GM12864 (cell line): ENCODE results near the gene BMP8A.

Experiments used
- DNase-seq: peaks from one replicate; pipeline ENCODE4 v3.0.0-alpha.2; 2011; ENCODE audit warnings: low read depth
- H3K4me3 ChIP-seq: 2 replicates; pipeline ENCODE4 v1.5.1; 2011; ENCODE audit warnings: mild to moderate bottlenecking, low read depth, low read length, control low read depth
- TF ChIP-seq, protein P1 (sequence below): IDR thresholded peaks from 2 replicates; pipeline ENCODE4 v1.5.1; 2011; ENCODE audit warnings: low read depth, mild to moderate bottlenecking, moderate library complexity, low read length, control low read depth, inconsistent platforms; ENCODE audit errors: missing control alignments

The BMP8A gene

DNA sequence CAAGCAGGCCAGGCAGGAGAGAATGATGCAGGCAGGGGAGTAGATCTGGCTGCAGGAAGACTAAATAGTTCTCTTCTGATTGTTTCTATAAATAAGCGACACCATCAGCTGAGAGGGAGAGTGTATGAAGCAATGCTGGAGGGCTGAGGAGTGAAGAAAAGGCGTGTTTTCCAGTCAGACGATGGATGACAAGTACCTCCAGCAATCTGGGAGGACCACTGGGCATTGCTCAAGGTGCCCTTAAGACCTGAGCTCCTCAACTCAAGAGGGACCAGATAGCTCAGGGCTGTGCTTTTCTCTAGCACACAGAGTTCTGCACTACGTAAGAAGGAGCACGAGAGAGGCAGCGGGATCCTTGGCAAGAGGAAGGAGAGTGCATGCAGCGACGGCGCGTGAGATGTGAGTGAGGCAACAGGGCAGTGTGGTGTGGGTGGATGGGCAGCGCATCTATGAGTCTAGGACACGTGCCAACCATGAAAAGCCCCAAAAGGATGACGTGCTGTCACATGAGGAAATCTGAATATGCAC lies 49.1 kb downstream of the BMP8A start:
- TF ChIP-seq, protein P1, sequence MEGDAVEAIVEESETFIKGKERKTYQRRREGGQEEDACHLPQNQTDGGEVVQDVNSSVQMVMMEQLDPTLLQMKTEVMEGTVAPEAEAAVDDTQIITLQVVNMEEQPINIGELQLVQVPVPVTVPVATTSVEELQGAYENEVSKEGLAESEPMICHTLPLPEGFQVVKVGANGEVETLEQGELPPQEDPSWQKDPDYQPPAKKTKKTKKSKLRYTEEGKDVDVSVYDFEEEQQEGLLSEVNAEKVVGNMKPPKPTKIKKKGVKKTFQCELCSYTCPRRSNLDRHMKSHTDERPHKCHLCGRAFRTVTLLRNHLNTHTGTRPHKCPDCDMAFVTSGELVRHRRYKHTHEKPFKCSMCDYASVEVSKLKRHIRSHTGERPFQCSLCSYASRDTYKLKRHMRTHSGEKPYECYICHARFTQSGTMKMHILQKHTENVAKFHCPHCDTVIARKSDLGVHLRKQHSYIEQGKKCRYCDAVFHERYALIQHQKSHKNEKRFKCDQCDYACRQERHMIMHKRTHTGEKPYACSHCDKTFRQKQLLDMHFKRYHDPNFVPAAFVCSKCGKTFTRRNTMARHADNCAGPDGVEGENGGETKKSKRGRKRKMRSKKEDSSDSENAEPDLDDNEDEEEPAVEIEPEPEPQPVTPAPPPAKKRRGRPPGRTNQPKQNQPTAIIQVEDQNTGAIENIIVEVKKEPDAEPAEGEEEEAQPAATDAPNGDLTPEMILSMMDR = no peak
- DNase-seq = no peak
- H3K4me3 ChIP-seq = no peak overlapping the region

DNA sequence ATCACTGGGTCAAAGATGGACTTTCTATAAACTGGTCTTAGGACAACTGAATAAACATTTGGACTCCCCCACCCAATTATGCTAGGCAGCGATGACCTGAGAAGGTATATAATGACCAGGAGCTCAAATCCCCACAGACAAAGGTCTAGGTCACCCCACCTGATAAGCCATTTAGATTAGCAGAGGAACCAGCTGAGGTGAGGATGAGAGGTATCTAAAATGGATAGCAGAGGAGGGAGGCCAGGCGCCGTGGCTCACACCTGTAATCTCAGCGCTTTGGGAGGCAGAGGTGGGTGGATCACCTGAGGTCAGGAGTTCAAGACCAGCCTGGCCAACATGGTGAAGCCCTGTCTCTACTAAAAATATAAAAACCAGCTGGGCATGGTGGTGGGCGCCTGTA lies 51.5 kb downstream of the BMP8A start:
- no peak for DNase-seq
- TF ChIP-seq, protein P1 = no peak

GRCh38 chr1:39544327-39544726 lies 52.9 kb downstream of the BMP8A start:
- DNase-seq = no peak
- H3K4me3 ChIP-seq = no peak overlapping the region
- TF ChIP-seq, protein P1 = no peak

More for the DNA sequence above, 51.5 kb downstream of the BMP8A start:
- H3K4me3 ChIP-seq = no peak overlapping the region

DNA sequence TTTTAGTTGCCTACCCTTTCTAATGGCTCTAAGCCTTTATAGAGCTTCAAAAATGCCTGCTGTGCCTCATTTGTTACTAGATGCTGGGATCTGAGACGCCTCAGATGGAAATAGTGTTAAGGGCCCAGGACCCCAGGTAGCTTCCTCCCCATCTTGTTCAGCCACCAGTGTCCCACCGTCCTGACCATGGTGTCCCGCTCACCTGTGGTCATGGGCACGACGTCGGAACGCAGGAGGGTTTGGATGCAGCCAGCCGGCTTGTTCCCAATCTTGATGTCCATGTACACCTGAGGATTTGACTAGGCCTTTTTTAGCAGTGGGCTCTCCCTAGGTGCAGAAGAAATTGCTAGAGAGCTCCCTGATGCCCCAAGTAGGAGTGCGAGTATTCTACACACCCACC lies 54.1 kb downstream of the BMP8A start:
- no peak overlapping the region for H3K4me3 ChIP-seq
- TF ChIP-seq, protein P1 = no peak
- DNase-seq = no peak

- no peak for DNase-seq
- no peak overlapping the region for H3K4me3 ChIP-seq
- TF ChIP-seq, protein P1 = no peak
Observed at GRCh38 chr1:39554277-39554676, 62.8 kb downstream of the BMP8A start.

GRCh38 chr1:39561279-39561678 lies 69.8 kb downstream of the BMP8A start:
- H3K4me3 ChIP-seq = no peak overlapping the region
- DNase-seq = no peak
- TF ChIP-seq, protein P1 = no peak

- TF ChIP-seq, protein P1 = no peak
- H3K4me3 ChIP-seq = no peak overlapping the region
- DNase-seq = no peak
Observed at GRCh38 chr1:39562886-39563285, 71.5 kb downstream of the BMP8A start.
